HEK293T (cell line): Measurements from ENCODE around the gene DNAH10.

ENCODE experiments used
- CTCF ChIA-PET: fragments of 350-600 bp; formaldehyde crosslinking; extraction: SDS; loops from one replicate; lab custom pipeline; 2021; ENCODE audit warnings: antibody characterized with exemption, inconsistent platforms; lab: Yijun Ruan, JAX
- POLR2A ChIA-PET: fragments of 350-600 bp; formaldehyde crosslinking; extraction: SDS; loops from one replicate; lab custom pipeline; 2020; ENCODE audit warnings: antibody characterized with exemption, inconsistent platforms; lab: Yijun Ruan, JAX
- DNase-seq: peaks from one replicate; pipeline ENCODE4 v3.0.0; 2012; ENCODE audit warnings: mixed read lengths; ENCODE audit errors: extremely low spot score
- ARNT ChIP-seq: fragments of 450-650 bp; IDR thresholded peaks from 2 replicates; pipeline ENCODE4 v1.6.1; 2017; ENCODE audit warnings: mild to moderate bottlenecking
- BHLHE40 ChIP-seq: fragments of 450-650 bp; IDR thresholded peaks from 2 replicates; pipeline ENCODE4 v1.6.1; 2016; ENCODE audit warnings: mild to moderate bottlenecking, moderate library complexity, borderline replicate concordance
- CTBP1 ChIP-seq: fragments of 450-650 bp; IDR thresholded peaks from 2 replicates; pipeline ENCODE4 v1.6.1; 2016; ENCODE audit warnings: borderline replicate concordance
- ELF4 ChIP-seq: fragments of 450-650 bp; IDR thresholded peaks from 2 replicates; pipeline ENCODE4 v1.6.1; 2017; ENCODE audit warnings: antibody characterized with exemption
- FOXA1 ChIP-seq: fragments of 450-650 bp; IDR thresholded peaks from 2 replicates; pipeline ENCODE4 v1.6.1; 2016; ENCODE audit warnings: mild to moderate bottlenecking
- FOXK2 ChIP-seq: fragments of 450-650 bp; IDR thresholded peaks from 2 replicates; pipeline ENCODE4 v1.6.1; 2016; ENCODE audit warnings: mild to moderate bottlenecking
- FOXM1 ChIP-seq: fragments of 450-650 bp; IDR thresholded peaks from 2 replicates; pipeline ENCODE4 v1.6.1; 2017; ENCODE audit warnings: mild to moderate bottlenecking, borderline replicate concordance
- HDGF ChIP-seq: fragments of 450-650 bp; IDR thresholded peaks from 2 replicates; pipeline ENCODE4 v1.6.1; 2017; ENCODE audit warnings: antibody characterized with exemption, borderline replicate concordance
- L3MBTL2 ChIP-seq: fragments of 450-650 bp; conservative IDR thresholded peaks from 2 replicates; pipeline ENCODE4 v1.6.1; 2016; ENCODE audit warnings: mild to moderate bottlenecking
- LEF1 ChIP-seq: fragments of 450-650 bp; IDR thresholded peaks from 2 replicates; pipeline ENCODE4 v1.6.1; 2017; ENCODE audit warnings: mild to moderate bottlenecking, borderline replicate concordance
- NFRKB ChIP-seq: fragments of 450-650 bp; IDR thresholded peaks from 2 replicates; pipeline ENCODE4 v1.6.1; 2016; ENCODE audit warnings: mild to moderate bottlenecking, moderate library complexity
- SP1 ChIP-seq: fragments of 450-650 bp; IDR thresholded peaks from 2 replicates; pipeline ENCODE4 v1.6.1; 2017
- SUZ12 ChIP-seq: fragments of 450-650 bp; IDR thresholded peaks from 2 replicates; pipeline ENCODE4 v1.6.1; 2016; ENCODE audit warnings: mild to moderate bottlenecking
- TARDBP ChIP-seq: fragments of 450-650 bp; IDR thresholded peaks from 2 replicates; pipeline ENCODE4 v1.6.1; 2016
- ZNF384 ChIP-seq: fragments of 450-650 bp; IDR thresholded peaks from 2 replicates; pipeline ENCODE4 v1.6.1; 2016
- TF ChIP-seq, protein P1 (sequence below): fragments of 450-650 bp; IDR thresholded peaks from 2 replicates; pipeline ENCODE4 v1.6.1; 2016

The DNAH10 gene

DNA sequence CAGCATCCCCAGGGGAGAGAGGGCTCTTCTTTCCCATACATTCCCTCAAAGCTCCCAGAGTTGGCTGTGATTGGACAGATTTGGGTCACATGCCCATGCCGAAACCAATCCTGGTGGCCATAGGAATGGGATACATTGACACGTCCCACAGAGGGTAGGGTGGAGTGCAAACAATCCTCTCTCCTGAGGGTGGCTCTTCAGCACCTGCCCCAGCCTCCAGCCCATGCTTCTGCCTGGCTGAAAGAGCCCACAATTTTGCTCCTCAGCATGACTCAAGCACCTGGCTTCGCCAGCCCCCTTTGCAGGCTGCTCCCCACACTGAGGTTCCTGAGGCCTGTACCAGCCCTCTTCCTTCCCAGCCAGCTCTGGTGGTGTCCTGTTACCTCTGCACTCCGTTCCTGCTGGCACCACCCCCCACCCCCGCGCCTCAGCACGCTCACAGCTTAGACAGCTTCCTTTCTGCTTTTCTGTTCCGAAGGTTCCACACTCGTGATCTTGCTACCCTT, 138.8 kb downstream of the DNAH10 start:
- ChIA-PET POLR2A (no interaction called here), CTCF (no interaction called here)
- DNase-seq = no peak
- TF ChIP-seq L3MBTL2 (no peak), ELF4 (no peak), HDGF (no peak), FOXM1 (no peak), LEF1 (no peak), ZNF384 (no peak), CTBP1 (no peak), NFRKB (no peak), SUZ12 (no peak), SP1 (no peak), TARDBP (no peak), FOXA1 (no peak)

DNA sequence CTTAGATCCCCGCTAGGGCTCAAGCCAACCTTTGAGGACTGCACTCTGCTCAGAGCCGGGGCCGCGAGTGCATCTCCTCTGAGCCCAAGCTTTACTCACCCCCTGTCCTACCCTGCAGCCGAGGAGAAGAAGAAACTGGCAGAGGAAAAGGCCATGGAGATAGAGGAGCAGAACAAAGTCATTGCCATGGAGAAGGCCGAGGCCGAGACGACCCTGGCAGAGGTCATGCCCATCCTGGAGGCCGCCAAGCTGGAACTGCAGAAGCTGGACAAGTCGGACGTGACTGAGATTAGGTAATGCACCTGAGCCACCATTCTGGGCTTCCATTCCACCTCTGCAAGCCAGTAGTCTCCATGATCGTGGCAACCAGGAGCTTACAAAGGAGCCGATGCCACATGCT, 140.7 kb downstream of the DNAH10 start:
- CTCF ChIA-PET = interaction anchor here (0.5 kb wide), 1 partner anchor 1712 kb away, joined by 3 read pairs; no protein-coding TSS in a partner anchor

DNA sequence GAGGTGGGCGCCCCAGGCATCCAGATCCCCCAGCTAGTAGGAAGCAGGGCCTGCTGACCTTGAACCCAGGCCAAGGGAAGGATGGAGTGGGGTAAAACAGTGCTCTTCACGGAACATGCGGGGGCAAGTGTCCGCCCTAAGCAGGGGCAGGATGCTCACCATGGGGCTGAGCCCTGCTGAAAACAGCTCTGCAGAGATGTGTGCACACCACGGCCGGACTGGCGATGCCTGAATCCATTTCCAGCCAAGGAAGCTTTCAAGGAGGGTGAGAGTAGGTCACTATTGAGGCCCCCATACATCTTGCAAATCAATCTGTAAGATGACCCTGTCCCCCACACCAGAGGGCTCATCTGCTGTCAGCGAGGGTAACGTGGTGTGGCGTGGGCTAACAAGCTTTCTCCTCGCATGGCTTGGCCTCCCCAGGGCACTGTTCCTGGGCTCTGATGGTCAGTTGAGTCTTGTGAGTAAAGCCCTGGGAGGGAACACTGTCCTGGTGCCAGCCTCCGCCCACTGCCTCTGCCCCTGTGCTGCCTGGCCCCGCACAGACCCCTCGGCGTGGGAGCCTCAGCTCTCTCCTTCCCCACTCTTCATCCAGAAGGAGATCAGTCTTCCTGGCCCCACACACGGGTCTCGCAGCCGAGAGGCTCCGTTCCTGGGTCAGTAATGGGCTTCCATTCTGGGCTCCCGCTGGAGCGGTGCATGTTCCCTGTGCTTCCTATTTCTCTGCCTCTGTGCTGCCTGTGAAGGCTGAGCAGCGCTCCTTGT, 141.4 kb downstream of the DNAH10 start:
- POLR2A ChIA-PET = no interaction called here
- TF ChIP-seq FOXM1 (no peak), L3MBTL2 (no peak), ELF4 (no peak), SUZ12 (no peak), HDGF (no peak), FOXK2 (no peak)
- CTCF ChIA-PET = interaction anchor here (0.6 kb wide), 1 partner anchor 51 kb away, joined by 3 read pairs; no protein-coding TSS in a partner anchor
- DNase-seq = no peak

More for the DNA sequence above, 140.7 kb downstream of the DNAH10 start:
- TF ChIP-seq ELF4 (no peak), HDGF (no peak), L3MBTL2 (no peak), CTBP1 (no peak), ARNT (no peak)
- no peak for DNase-seq
- POLR2A ChIA-PET = no interaction called here

DNA sequence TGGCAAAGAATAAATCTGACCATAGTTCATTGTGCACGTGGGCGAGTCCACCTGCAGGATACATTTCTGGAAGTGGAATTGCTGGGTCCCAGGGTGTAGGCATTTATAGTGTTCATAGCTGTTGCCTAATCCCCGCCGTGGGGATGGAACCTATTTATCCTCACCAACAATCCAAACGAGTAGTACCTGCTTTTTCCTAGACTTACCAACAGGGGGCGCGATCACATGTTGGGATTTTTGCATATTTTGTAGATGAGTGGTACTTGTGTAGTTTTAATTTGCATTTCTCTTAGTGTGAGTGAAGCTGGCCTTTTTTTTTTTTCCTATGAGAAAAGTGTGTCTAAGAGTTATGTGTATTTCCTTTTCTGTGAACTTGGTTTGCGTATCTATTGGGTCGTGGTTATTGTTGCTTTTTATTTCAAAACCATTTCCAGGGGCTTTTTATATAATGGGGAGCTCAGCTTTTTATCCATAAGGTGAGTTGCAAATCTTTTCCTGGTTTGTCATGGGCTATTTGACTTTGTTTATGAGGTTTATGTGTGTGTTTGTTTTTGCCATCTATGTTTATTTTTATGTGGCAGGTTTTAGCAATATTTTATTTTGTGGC, 143.3 kb downstream of the DNAH10 start:
- DNase-seq = peak; percentile 69
- ChIA-PET POLR2A (interaction anchor here (0.9 kb wide), 1 partner anchor 66 kb away, joined by 3 read pairs; no protein-coding TSS in a partner anchor), CTCF (interaction anchor here (0.7 to 1.6 kb wide), 8 partner anchors 9 to 597 kb away, joined by 3 to 7 read pairs (median 3); no protein-coding TSS in a partner anchor)
- TF ChIP-seq ZNF384 = no peak
- TF ChIP-seq FOXK2 = no peak
- TF ChIP-seq TARDBP = no peak
- no peak for TF ChIP-seq SUZ12
- no peak for TF ChIP-seq NFRKB
- no peak for TF ChIP-seq ARNT
- no peak for TF ChIP-seq LEF1
- no peak for TF ChIP-seq ELF4
- TF ChIP-seq BHLHE40 = no peak
- TF ChIP-seq SP1 = no peak
- TF ChIP-seq FOXM1 = no peak
- TF ChIP-seq HDGF = no peak
- TF ChIP-seq L3MBTL2 = no peak
- TF ChIP-seq, protein P1, sequence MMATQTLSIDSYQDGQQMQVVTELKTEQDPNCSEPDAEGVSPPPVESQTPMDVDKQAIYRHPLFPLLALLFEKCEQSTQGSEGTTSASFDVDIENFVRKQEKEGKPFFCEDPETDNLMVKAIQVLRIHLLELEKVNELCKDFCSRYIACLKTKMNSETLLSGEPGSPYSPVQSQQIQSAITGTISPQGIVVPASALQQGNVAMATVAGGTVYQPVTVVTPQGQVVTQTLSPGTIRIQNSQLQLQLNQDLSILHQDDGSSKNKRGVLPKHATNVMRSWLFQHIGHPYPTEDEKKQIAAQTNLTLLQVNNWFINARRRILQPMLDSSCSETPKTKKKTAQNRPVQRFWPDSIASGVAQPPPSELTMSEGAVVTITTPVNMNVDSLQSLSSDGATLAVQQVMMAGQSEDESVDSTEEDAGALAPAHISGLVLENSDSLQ = no peak
- TF ChIP-seq CTBP1 = no peak
- TF ChIP-seq FOXA1 = no peak

DNA sequence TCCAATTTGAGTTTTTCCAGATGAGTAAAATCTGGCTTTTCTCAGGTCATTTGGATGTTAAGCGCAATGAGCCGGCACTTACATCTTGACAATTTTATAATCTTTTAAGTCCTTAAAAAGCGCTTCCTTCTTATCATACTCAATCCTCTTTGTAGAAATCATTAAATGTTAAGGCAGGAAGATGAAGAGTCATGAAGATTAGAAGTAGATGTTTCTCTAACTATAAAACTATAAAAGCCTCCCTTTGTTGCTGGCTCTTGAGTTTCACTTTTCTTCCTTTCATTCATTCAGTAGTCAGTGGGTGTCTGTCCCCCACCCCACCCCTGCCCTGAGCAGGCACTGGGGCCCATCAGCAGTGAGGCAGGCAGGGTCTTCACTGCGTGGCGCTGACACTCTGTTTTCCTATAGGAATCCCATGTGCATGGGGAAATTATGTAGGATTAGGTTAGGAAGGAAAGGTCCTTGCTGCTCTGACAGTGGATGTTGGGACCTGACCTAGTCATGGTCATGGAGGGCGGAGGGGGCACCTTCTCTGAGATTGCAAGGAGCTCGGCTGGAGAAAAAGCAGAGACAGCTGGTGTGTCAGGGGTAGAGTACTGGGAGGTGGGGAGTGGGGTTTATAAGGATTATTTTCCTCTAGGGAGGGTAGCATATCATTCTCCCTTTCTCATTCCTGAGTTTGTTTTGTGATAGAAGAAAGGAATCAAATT, 144.8 kb downstream of the DNAH10 start:
- CTCF ChIA-PET = no interaction called here
- TF ChIP-seq HDGF = no peak
- no peak for TF ChIP-seq SP1
- TF ChIP-seq ARNT = no peak
- no peak for TF ChIP-seq BHLHE40
- TF ChIP-seq CTBP1 = no peak
- no peak for TF ChIP-seq SUZ12
- TF ChIP-seq NFRKB = no peak
- no peak for TF ChIP-seq FOXK2
- TF ChIP-seq ZNF384 = no peak
- no peak for TF ChIP-seq TARDBP
- TF ChIP-seq LEF1 = no peak
- TF ChIP-seq FOXA1 = no peak
- TF ChIP-seq FOXM1 = no peak
- TF ChIP-seq, protein P1 = no peak
- no peak for TF ChIP-seq ELF4
- TF ChIP-seq L3MBTL2 = no peak
- POLR2A ChIA-PET = no interaction called here
- no peak for DNase-seq
